GM12878 (cell line): ENCODE results near the gene TM4SF4.

Experiments
- BACH1 ChIP-seq: fragments of 450-650 bp; IDR thresholded peaks from 2 replicates; pipeline ENCODE4 v1.6.1; 2017; ENCODE audit warnings: mild to moderate bottlenecking, borderline replicate concordance
- KAT2A ChIP-seq: conservative IDR thresholded peaks from 2 replicates; pipeline ENCODE4 v1.6.1; 2011; ENCODE audit warnings: low read depth, low read length; ENCODE audit not compliant: control insufficient read depth
- RAD21 ChIP-seq: IDR thresholded peaks from 2 replicates; pipeline ENCODE4 v1.6.1; 2011; ENCODE audit warnings: mild to moderate bottlenecking, low read depth, low read length, moderate library complexity; ENCODE audit not compliant: insufficient read depth
- RUNX3 ChIP-seq: IDR thresholded peaks from 2 replicates; pipeline ENCODE4 v1.6.1; 2012; ENCODE audit warnings: low read length, inconsistent platforms
- TAF1 ChIP-seq: IDR thresholded peaks from 2 replicates; pipeline ENCODE4 v1.6.1; 2011; ENCODE audit warnings: mild to moderate bottlenecking, low read depth, low read length, borderline replicate concordance
- TARDBP ChIP-seq: IDR thresholded peaks from 2 replicates; pipeline ENCODE4 v1.6.1; 2016; ENCODE audit warnings: borderline replicate concordance
- TF ChIP-seq, protein P1 (sequence below): IDR thresholded peaks from 2 replicates; pipeline ENCODE4 v1.6.1; 2012; ENCODE audit warnings: low read depth, low read length, improper control_type of control experiment

DNA sequence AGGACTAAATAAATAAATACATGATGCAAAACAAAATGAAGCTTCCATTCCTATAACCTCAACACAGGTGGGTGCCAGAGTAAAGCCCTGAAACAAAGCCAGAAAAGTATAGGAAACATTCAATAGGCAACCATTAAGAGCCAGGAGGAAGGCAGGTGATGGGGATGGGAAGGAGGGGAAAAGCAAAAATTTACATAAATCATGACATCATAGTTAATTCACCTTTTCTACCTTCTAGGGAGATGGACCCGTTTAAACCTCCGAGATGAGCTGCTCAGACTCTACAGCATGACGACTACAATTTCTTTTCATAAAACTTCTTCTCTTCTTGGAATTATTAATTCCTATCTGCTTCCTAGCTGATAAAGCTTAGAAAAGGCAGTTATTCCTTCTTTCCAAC, 27.9 kb downstream of the TM4SF4 start:
- TF ChIP-seq, protein P1, sequence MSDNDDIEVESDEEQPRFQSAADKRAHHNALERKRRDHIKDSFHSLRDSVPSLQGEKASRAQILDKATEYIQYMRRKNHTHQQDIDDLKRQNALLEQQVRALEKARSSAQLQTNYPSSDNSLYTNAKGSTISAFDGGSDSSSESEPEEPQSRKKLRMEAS: no peak
- no peak for TF ChIP-seq KAT2A
- TF ChIP-seq RAD21: no peak
- no peak for TF ChIP-seq BACH1
- no peak for TF ChIP-seq RUNX3
- no peak for TF ChIP-seq TAF1
- TF ChIP-seq TARDBP: no peak
